Endodermal cell (in vitro differentiated cells): ENCODE data around the gene TMEM179B. TPM values are rescaled to one million over a fixed set of nuclear protein-coding genes. Genes with fewer than 3 reads are reported as not detected.

ENCODE experiments used
- DNase-seq: peaks from one replicate; pipeline ENCODE4 v3.0.0-alpha.2; 2017
- H3K27ac ChIP-seq: 2 replicates; pipeline ENCODE4 v1.5.1; 2013; ENCODE audit warnings: mild to moderate bottlenecking, low read depth, low read length, moderate library complexity
- H3K27me3 ChIP-seq: 2 replicates; pipeline ENCODE4 v1.6.1; 2013; ENCODE audit warnings: mild to moderate bottlenecking, low read length, moderate library complexity; ENCODE audit not compliant: insufficient read depth, control insufficient read depth, poor library complexity, severe bottlenecking
- H3K36me3 ChIP-seq: 2 replicates; pipeline ENCODE4 v1.7.0; 2013; ENCODE audit warnings: mild to moderate bottlenecking, low read length, moderate library complexity; ENCODE audit not compliant: control insufficient read depth, insufficient read depth
- H3K4me1 ChIP-seq: one replicate; pipeline ENCODE4 v1.7.0; 2013; ENCODE audit warnings: low read length; ENCODE audit not compliant: control insufficient read depth, insufficient read depth
- H3K4me3 ChIP-seq: 2 replicates; pipeline ENCODE4 v1.5.1; 2013; ENCODE audit warnings: mild to moderate bottlenecking, low read length, moderate library complexity
- H3K9ac ChIP-seq: 2 replicates; pipeline ENCODE4 v1.6.1; 2013; ENCODE audit warnings: mild to moderate bottlenecking, low read length, moderate library complexity; ENCODE audit not compliant: poor library complexity, severe bottlenecking; ENCODE audit errors: extremely low read depth
- H3K9me3 ChIP-seq: 2 replicates; pipeline ENCODE4 v1.6.1; 2013; ENCODE audit warnings: mild to moderate bottlenecking, low read length, moderate library complexity; ENCODE audit not compliant: control insufficient read depth
- H3K27ac Mint-ChIP-seq: 2 replicates; pipeline ENCODE4 v1.8.0; 2020; ENCODE audit warnings: mixed read lengths
- H3K27me3 Mint-ChIP-seq: 2 replicates; pipeline ENCODE4 v1.8.0; 2021; ENCODE audit warnings: mild to moderate bottlenecking, mixed read lengths; ENCODE audit not compliant: insufficient read depth
- H3K36me3 Mint-ChIP-seq: 2 replicates; pipeline ENCODE4 v1.8.0; 2020; ENCODE audit warnings: low read depth, mixed read lengths
- H3K4me1 Mint-ChIP-seq: 2 replicates; pipeline ENCODE4 v1.8.0; 2020; ENCODE audit warnings: mixed read lengths
- H3K4me3 Mint-ChIP-seq: 2 replicates; pipeline ENCODE4 v1.8.0; 2020; ENCODE audit warnings: mild to moderate bottlenecking, moderate library complexity, mixed read lengths
- H3K9me3 Mint-ChIP-seq: 2 replicates; pipeline ENCODE4 v1.8.0; 2020; ENCODE audit warnings: mild to moderate bottlenecking, mixed read lengths
- CTCF ChIP-seq: fragments of 200-600 bp; sonication (generic); conservative IDR thresholded peaks from 2 replicates; pipeline ENCODE4 v1.5.0; 2021; ENCODE audit warnings: antibody characterized with exemption, mild to moderate bottlenecking
- WGBS, 2 experiments: methylation state at CpG; one replicate each; pipeline versions ENCODE4 v1.1.5 to v1.1.7; 2013; ENCODE audit warnings: missing lambda C conversion rate in 2 of 2, mixed read lengths in 1 of 2; ENCODE audit not compliant: insufficient coverage in 1 of 2, insufficient read length in 1 of 2; 5-methylcytosine and 5-hydroxymethylcytosine counted together
- total RNA-seq, 2 donors: library from RNA; stranded (reverse); fragmentation: NEBNext Ultra II Directional in 1 of 2; extraction: Animal tissue kit (Norgen Biotek cat#: 25700) in 1 of 2; gene quantifications; 2 replicates in 1 of 2; 3 replicates in 1 of 2; pipeline ENCODE4 v1.2.1, GENCODE V29; 2021

Gene TMEM179B
- total RNA-seq, 2 donors from 2014 or later: 31.0 TPM

- H3K4me3 Mint-ChIP-seq: peak within 1 kb of the TSS; percentile 99
- Histone ChIP-seq H3K27me3 (no peaks in the 10 kb centered on the region), H3K27ac (peak within 1 kb of the TSS; percentile 97), H3K4me1 (peaks cover 2% of the 10 kb centered on the region), H3K4me3 (peak within 1 kb of the TSS; percentile 98), H3K9me3 (no peaks in the 10 kb centered on the region), H3K9ac (peak within 1 kb of the TSS; percentile 96), H3K36me3 (peaks cover 55% of the 10 kb centered on the region)
- H3K27me3 Mint-ChIP-seq: no peaks in the 10 kb centered on the region
- H3K36me3 Mint-ChIP-seq: peaks cover 46% of the 10 kb centered on the region
- H3K27ac Mint-ChIP-seq: peak within 1 kb of the TSS; percentile 100
- TF ChIP-seq CTCF: no peak
- 0% methylated on average over 9 to 65 of the region's 65 CpGs for WGBS, 2 experiments
- DNase-seq: peak; percentile 100
- peaks cover 20% of the 10 kb centered on the region for H3K4me1 Mint-ChIP-seq
- peaks cover 2% of the 10 kb centered on the region for H3K9me3 Mint-ChIP-seq
Measured at GRCh38 chr11:62831520-62832335, 44.5 kb downstream of the TMEM179B start, which contains the start of gene STX5. Gene STX5 (minus strand): TSS chr11:62832051. CDS start chr11:62831243, 808 bp downstream.

GRCh38 chr11:62832336-62833234 lies 45.4 kb downstream of the TMEM179B start, which contains the start of gene TEX54:
Gene TEX54 (minus strand): TSS chr11:62832841.
- 4 to 19% methylated on average over 22 to 40 of the region's 40 CpGs for WGBS, 2 experiments
- TF ChIP-seq CTCF: no peak
- Mint-ChIP-seq H3K4me1 (peaks cover 20% of the 10 kb centered on the region), H3K36me3 (peaks cover 40% of the 10 kb centered on the region), H3K27ac (peak within 1 kb of the TSS; percentile 100), H3K27me3 (no peaks in the 10 kb centered on the region), H3K4me3 (peak within 1 kb of the TSS; percentile 99), H3K9me3 (no peaks in the 10 kb centered on the region)
- DNase-seq: no peak
- peak within 1 kb of the TSS; percentile 97 for H3K27ac ChIP-seq
- H3K27me3 ChIP-seq: no peaks in the 10 kb centered on the region
- peak within 1 kb of the TSS; percentile 98 for H3K4me3 ChIP-seq
- peaks cover 49% of the 10 kb centered on the region for H3K36me3 ChIP-seq
- peaks cover 2% of the 10 kb centered on the region for H3K4me1 ChIP-seq
- H3K9me3 ChIP-seq: no peaks in the 10 kb centered on the region
- peak within 1 kb of the TSS; percentile 96 for H3K9ac ChIP-seq

DNA sequence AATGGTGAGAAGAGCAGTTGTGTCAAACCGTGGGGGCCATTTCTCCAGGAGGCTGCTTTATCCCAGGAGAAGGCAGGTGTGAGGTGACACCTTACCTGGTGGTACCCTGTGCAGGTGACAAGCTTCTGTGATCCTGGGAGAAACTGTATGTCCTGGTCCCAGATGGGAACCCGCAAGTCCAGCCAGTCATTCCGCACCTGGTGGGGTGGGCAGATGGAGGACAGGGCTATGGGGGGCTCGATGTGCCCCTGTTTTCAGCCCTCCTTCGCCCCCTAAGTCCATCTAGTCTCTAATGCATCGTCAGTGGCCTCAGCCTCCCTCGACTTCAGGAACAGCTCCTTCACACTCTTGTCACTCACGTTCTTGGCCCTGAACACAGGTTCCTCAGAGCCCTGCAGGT lies 48.1 kb downstream of the TMEM179B start:
- Mint-ChIP-seq H3K27me3 (no peaks in the 10 kb centered on the region), H3K36me3 (peaks cover 35% of the 10 kb centered on the region), H3K4me3 (no peak overlapping the region), H3K4me1 (peaks cover 21% of the 10 kb centered on the region), H3K27ac (no peak overlapping the region), H3K9me3 (no peaks in the 10 kb centered on the region)
- Histone ChIP-seq H3K4me3 (no peak overlapping the region), H3K4me1 (no peaks in the 10 kb centered on the region), H3K9ac (no peak overlapping the region), H3K27ac (no peak overlapping the region), H3K9me3 (no peaks in the 10 kb centered on the region), H3K36me3 (peaks cover 44% of the 10 kb centered on the region), H3K27me3 (no peaks in the 10 kb centered on the region)
- 92 to 93% methylated on average over 6 to 8 of the region's 8 CpGs for WGBS, 2 experiments
- TF ChIP-seq CTCF: no peak
- no peak for DNase-seq
